Psoas muscle (tissue), 8 donors: ENCODE measurements around the gene ITPK1. TPM values are rescaled to one million over a fixed set of nuclear protein-coding genes. Genes with fewer than 3 reads are reported as not detected.

Experiments
- ATAC-seq, 4 donors: fragments of 200-7000 bp; cut with Tn5 transposase; one replicate each; pipeline ENCODE4 v1.9.1; 2020; ENCODE audit warnings: moderate library complexity in 3 of 4, mild to moderate bottlenecking in 2 of 4
- DNase-seq, 2 donors: peaks; one replicate each; pipeline ENCODE4 v3.0.0-alpha.2; 2020
- H3K27ac ChIP-seq: fragments of 200-600 bp; one replicate; pipeline ENCODE4 v1.8.0; 2022
- H3K27me3 ChIP-seq, 3 donors: fragments of 200-600 bp in 1 of 3; one replicate each; pipeline versions ENCODE4 v1.6.1 to v1.8.0; 2013 to 2022; ENCODE audit warnings: low read length in 2 of 3, mild to moderate bottlenecking in 2 of 3, moderate library complexity in 1 of 3; ENCODE audit not compliant: insufficient read depth in 3 of 3
- H3K36me3 ChIP-seq, 2 donors: fragments of 200-600 bp in 1 of 2; one replicate each; pipeline versions ENCODE4 v1.6.1 to v1.8.0; 2013 to 2022; ENCODE audit warnings: low read depth in 1 of 2, mild to moderate bottlenecking in 1 of 2, moderate library complexity in 1 of 2; ENCODE audit not compliant: insufficient read depth in 1 of 2
- H3K4me1 ChIP-seq: fragments of 200-600 bp; one replicate; pipeline ENCODE4 v1.8.0; 2022
- H3K4me3 ChIP-seq: fragments of 200-600 bp; one replicate; pipeline ENCODE4 v1.8.0; 2022; ENCODE audit warnings: mild to moderate bottlenecking
- H3K9me3 ChIP-seq: fragments of 200-600 bp; one replicate; pipeline ENCODE4 v1.8.0; 2022
- WGBS, 3 donors: extraction: QIAGEN DNeasy Blood & Tissue Kit; methylation state at CpG; one replicate each; pipeline versions ENCODE4 v1.1.6 to v1.1.7; 2013; 5-methylcytosine and 5-hydroxymethylcytosine counted together
- intact Hi-C, 2 donors: fragments of 100-400 bp; cut with DNase I; formaldehyde crosslinking; loops; one replicate each; pipeline versions ENCODE4 v1.11.0 to v1.14.2; 2022
- polyA plus RNA-seq, 3 donors: library from polyadenylated mRNA; stranded (reverse); fragments of 200-250 nt; gene quantifications; one replicate each; pipeline ENCODE4 v1.2.3, GENCODE V29; 2013
- total RNA-seq, 4 donors: library from RNA; stranded (reverse); fragmentation: NEBNext Ultra II Directional in 2 of 4; extraction: Animal tissue kit (Norgen Biotek cat#: 25700) in 2 of 4; gene quantifications; one replicate each; pipeline versions ENCODE4 v1.2.1 to v1.2.4, GENCODE V29; 2021 to 2023
- TF ChIP-seq, protein P1 (sequence below): fragments of 200-600 bp; IDR thresholded peaks from one replicate; pipeline ENCODE4 v1.8.0; 2022; ENCODE audit warnings: antibody characterized with exemption
- donor health status: healthy with polysubstance abuse.
- donor health status: DM: no; HTN: no; CAD: no; lungs with moderate emphysema.
- donor health status: Bipolar disorder and iron deficiency.
- donor health status: healthy.
- donor health status: DM: yes; HTN: yes; CAD: no.
- donor health status: DM: no; HTN: no; CAD: no.
- donor health status: DM: no; HTN: no; CAD: no.
- donor health status: DM: yes; HTN: yes; CAD: no.

The ITPK1 gene
- total and polyA plus RNA-seq, 7 donors, result 30.0 to 61.1 (median 42.7) TPM

GRCh38 chr14:93120517-93120916, 4.8 kb upstream of the ITPK1 start:
- Histone ChIP-seq H3K27me3 (no peaks in the 10 kb centered on the region), H3K4me3 (no peak overlapping the region), H3K36me3 (no peaks in the 10 kb centered on the region), H3K27ac (no peak overlapping the region), H3K9me3 (no peaks in the 10 kb centered on the region), H3K4me1 (no peaks in the 10 kb centered on the region)
- intact Hi-C loops, result no loop called here
- DNase-seq (no peak), ATAC-seq (no peak)
- TF ChIP-seq, protein P1, sequence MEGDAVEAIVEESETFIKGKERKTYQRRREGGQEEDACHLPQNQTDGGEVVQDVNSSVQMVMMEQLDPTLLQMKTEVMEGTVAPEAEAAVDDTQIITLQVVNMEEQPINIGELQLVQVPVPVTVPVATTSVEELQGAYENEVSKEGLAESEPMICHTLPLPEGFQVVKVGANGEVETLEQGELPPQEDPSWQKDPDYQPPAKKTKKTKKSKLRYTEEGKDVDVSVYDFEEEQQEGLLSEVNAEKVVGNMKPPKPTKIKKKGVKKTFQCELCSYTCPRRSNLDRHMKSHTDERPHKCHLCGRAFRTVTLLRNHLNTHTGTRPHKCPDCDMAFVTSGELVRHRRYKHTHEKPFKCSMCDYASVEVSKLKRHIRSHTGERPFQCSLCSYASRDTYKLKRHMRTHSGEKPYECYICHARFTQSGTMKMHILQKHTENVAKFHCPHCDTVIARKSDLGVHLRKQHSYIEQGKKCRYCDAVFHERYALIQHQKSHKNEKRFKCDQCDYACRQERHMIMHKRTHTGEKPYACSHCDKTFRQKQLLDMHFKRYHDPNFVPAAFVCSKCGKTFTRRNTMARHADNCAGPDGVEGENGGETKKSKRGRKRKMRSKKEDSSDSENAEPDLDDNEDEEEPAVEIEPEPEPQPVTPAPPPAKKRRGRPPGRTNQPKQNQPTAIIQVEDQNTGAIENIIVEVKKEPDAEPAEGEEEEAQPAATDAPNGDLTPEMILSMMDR, result no peak
- 77 to 82% (median 78%) methylated on average over 4 of the region's 4 CpGs for WGBS, 3 donors

GRCh38 chr14:93116676-93117200, 1.0 kb upstream of the ITPK1 start:
- H3K27me3 ChIP-seq, result no peaks in the 10 kb centered on the region
- H3K4me3 ChIP-seq, result peak overlapping the region; percentile 93
- WGBS, 3 donors, result 87 to 92% (median 88%) methylated on average over 11 of the region's 11 CpGs
- ATAC-seq (no peak), DNase-seq (no peak)
- TF ChIP-seq, protein P1, result no peak
- no peaks in the 10 kb centered on the region for H3K9me3 ChIP-seq
- intact Hi-C loops, result loop anchor here (2.0 to 10.0 kb wide), 4 partner anchors 18 to 218 kb away; partner anchors contain the start of gene BTBD7 (in 1 of the 2)
- no peaks in the 10 kb centered on the region for H3K36me3 ChIP-seq
- H3K4me1 ChIP-seq, result peaks cover 19% of the 10 kb centered on the region
- H3K27ac ChIP-seq, result peak overlapping the region; percentile 89

- ATAC-seq, result peak; percentile 89 to 95 (median 92)
- DNase-seq, result peak; percentile 90 to 93
- H3K27me3 ChIP-seq, result no peaks in the 10 kb centered on the region
- TF ChIP-seq, protein P1, result no peak
- peak overlapping the region; percentile 89 for H3K27ac ChIP-seq
- intact Hi-C loops, result loop anchor here (5.0 to 10.0 kb wide), 2 partner anchors 102 to 220 kb away; partner anchors contain the start of gene BTBD7 (in 1 of the 2)
- peak overlapping the region; percentile 93 for H3K4me3 ChIP-seq
- 0% methylated on average over 40 to 95 of the region's 99 CpGs for WGBS, 3 donors
- H3K9me3 ChIP-seq, result no peaks in the 10 kb centered on the region
- H3K36me3 ChIP-seq, result no peaks in the 10 kb centered on the region
- H3K4me1 ChIP-seq, result peaks cover 19% of the 10 kb centered on the region
Measured at GRCh38 chr14:93115069-93115820, 480 bp downstream of the ITPK1 start.

DNA sequence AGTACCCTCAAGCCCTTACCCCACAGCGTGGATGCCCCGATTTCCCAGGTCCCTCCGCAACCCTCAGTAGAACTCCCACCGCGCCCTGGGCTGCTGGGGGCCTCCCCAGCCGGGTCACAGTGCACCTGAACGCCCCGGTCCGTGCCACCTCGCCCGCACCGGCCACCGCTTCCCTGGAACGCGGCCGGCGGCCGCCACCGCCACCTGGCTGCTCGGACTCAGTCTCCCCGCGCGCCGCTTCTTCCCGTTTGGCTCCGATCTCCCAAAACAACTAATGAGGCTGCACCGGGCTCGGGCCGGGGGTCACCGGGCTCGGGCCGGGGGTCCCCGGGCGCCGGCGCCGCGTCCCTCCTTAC, 1.0 kb downstream of the ITPK1 start:
- Histone ChIP-seq H3K27me3 (no peaks in the 10 kb centered on the region), H3K4me1 (peaks cover 19% of the 10 kb centered on the region), H3K27ac (peak overlapping the region; percentile 89), H3K36me3 (no peaks in the 10 kb centered on the region), H3K4me3 (peak overlapping the region; percentile 93), H3K9me3 (no peaks in the 10 kb centered on the region)
- intact Hi-C loops, result loop anchor here (5.0 to 10.0 kb wide), 4 partner anchors 63 to 220 kb away; partner anchors contain the start of genes BTBD7 (in 1 of the 2) and MOAP1 (in 1 of the 2)
- peak in 1 of 4 donors; percentile 4 for ATAC-seq
- peak in 1 of 2 donors; percentile 53 for DNase-seq
- WGBS, 3 donors, result 0 to 4% (median 3%) methylated on average over 28 to 38 of the region's 38 CpGs
- TF ChIP-seq, protein P1, result no peak
